Spinal cord (tissue), 4 donors: ENCODE results near the gene ANXA11. TPM values are rescaled to one million over a fixed set of nuclear protein-coding genes. Genes with fewer than 3 reads are reported as not detected.

ENCODE experiments used
- polyA plus RNA-seq, 2 donors: library from polyadenylated mRNA; unstranded; fragments of 120-200 nt; gene quantifications; one replicate each; pipeline ENCODE4 v1.2.1, GENCODE V29; 2013; ENCODE audit not compliant: insufficient read length in 2 of 2
- small RNA-seq: library from RNA; depleted of rRNA; stranded (forward); fragments of <200 nt; gene quantifications from one replicate; pipeline ENCODE3, GENCODE V24; 2014; ENCODE audit warnings: low replicate concordance
- total RNA-seq, 2 donors: library from RNA; depleted of rRNA in 1 of 2; stranded (reverse); fragments of 120-200 nt in 1 of 2; fragments of >200 nt in 1 of 2; gene quantifications; one replicate each; pipeline versions ENCODE4 v1.2.3 to v1.2.4, GENCODE V29; 2013 to 2014

Gene ANXA11
- total and polyA plus RNA-seq, 4 donors = 19.0 to 88.8 (median 25.9) TPM

Small RNA genes lying within 50 kb of the gene (small RNA-seq; reads per million reads assigned to genes)
- not detected for gene RPS12P2

Other genes with a start within 250 kb of the ANXA11 start
- gene TMEM254, start 126.9 kb downstream of the ANXA11 start, total RNA-seq = 10 to 100 TPM; 15.6 to 27.3 TPM
- gene TMEM254, start 126.9 kb downstream of the ANXA11 start, polyA plus RNA-seq = 10 to 100 TPM; 44.7 to 46.9 TPM
- 10 to 100 TPM in 1 of 2 donors, 1 to 10 TPM in 1; 7.6 to 81.7 TPM for gene PLAC9, start 72.8 kb downstream of the ANXA11 start, total RNA-seq
- gene PLAC9, start 72.8 kb downstream of the ANXA11 start, polyA plus RNA-seq = 10 to 100 TPM; 20.5 to 36.4 TPM
- gene MAT1A, start 84.1 kb upstream of the ANXA11 start, total RNA-seq = under 1 TPM; 0.44 to 0.50 TPM
- under 1 TPM; 0.39 to 0.70 TPM for gene MAT1A, start 84.1 kb upstream of the ANXA11 start, polyA plus RNA-seq
- gene DYDC1, start 151.2 kb upstream of the ANXA11 start, total RNA-seq = 1 to 10 TPM in 1 of 2 donors, not detected in 1; 1.4 TPM
- under 1 TPM; 0.35 to 0.38 TPM for gene DYDC1, start 151.2 kb upstream of the ANXA11 start, polyA plus RNA-seq
- 10 to 100 TPM in 1 of 2 donors, 1 to 10 TPM in 1; 3.1 to 11.8 TPM for gene DYDC2, start 151.2 kb upstream of the ANXA11 start, total RNA-seq
- 10 to 100 TPM in 1 of 2 donors, 1 to 10 TPM in 1; 9.2 to 10.2 TPM for gene DYDC2, start 151.2 kb upstream of the ANXA11 start, polyA plus RNA-seq
- 100 to 1,000 TPM in 1 of 2 donors, 10 to 100 TPM in 1; 69.7 to 124 TPM for gene PRXL2A, start 203.0 kb upstream of the ANXA11 start, total RNA-seq
- gene PRXL2A, start 203.0 kb upstream of the ANXA11 start, polyA plus RNA-seq = 100 to 1,000 TPM; 151 to 161 TPM
- 10 to 100 TPM; 19.8 to 38.7 TPM for gene TSPAN14, start 248.8 kb upstream of the ANXA11 start, total RNA-seq
- gene TSPAN14, start 248.8 kb upstream of the ANXA11 start, polyA plus RNA-seq = 10 to 100 TPM; 72.5 to 82.5 TPM